Coronary artery (tissue), 2 donors: ENCODE results near the gene CLCN4.

Experiments
- DNase-seq: peaks from one replicate; pipeline ENCODE4 v3.0.0-alpha.2; 2017; ENCODE audit warnings: low spot score
- H3K27ac ChIP-seq, 2 donors: fragments of 200-600 bp; sonication (generic); one replicate each; pipeline ENCODE4 v1.5.1; 2016 to 2019
- H3K4me3 ChIP-seq: fragments of 200-600 bp; sonication (generic); 2 replicates; pipeline ENCODE4 v1.5.1; 2016; ENCODE audit warnings: mild to moderate bottlenecking, moderate library complexity
- TF ChIP-seq, protein P1 (sequence below): fragments of 200-600 bp; sonication (generic); IDR thresholded peaks from one replicate; pipeline ENCODE4 v1.5.1; 2019; ENCODE audit warnings: antibody characterized with exemption

The CLCN4 gene

DNA sequence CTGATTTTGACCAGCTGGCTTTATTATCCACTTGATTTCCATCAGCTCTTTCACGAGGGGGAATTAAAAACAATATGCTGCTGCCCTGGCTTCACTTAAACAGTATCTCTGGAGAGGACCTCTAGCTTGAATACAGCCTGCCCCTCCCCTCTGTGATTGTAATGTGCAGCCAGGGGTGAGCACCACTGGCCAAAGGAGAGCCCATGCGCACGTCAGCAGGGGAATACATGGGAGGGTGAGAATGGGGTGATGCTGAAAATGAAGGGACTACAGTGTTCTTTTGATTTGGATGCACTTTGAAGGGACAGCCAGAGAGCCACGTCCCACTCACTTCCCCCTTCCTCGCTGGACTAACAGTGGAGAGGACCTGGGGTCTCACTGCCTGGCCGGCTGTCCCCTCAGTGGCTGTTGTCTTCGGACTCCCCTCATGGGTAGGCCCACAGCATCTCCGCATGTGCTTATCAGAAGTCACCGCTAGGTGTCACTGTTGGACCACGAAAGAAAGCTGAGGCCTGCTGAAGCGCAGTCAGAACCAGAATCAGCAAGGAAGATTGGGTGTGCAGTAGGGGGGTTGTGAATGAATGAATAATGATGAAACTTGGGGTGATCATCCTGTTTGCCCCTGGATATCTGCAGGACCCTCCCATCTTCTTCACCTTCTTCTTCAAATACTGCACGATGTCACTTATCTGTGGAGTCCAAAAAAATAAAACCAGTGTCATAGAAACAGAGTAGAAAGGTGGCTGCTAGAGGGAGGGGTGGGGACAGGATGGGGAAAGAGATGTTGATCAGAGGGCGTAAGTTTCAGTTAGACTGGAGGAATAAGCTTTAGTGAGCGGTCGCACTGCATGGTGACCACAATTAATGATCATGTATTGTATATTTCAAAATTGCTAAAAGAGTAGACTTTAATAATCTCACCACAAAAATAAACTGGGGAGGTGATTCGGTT is 32.8 kb downstream of the CLCN4 start:
- no peak for DNase-seq
- Histone ChIP-seq H3K4me3 (no peak overlapping the region), H3K27ac (peak overlapping the region in 1 of 2 donors; percentile 4)
- TF ChIP-seq, protein P1, sequence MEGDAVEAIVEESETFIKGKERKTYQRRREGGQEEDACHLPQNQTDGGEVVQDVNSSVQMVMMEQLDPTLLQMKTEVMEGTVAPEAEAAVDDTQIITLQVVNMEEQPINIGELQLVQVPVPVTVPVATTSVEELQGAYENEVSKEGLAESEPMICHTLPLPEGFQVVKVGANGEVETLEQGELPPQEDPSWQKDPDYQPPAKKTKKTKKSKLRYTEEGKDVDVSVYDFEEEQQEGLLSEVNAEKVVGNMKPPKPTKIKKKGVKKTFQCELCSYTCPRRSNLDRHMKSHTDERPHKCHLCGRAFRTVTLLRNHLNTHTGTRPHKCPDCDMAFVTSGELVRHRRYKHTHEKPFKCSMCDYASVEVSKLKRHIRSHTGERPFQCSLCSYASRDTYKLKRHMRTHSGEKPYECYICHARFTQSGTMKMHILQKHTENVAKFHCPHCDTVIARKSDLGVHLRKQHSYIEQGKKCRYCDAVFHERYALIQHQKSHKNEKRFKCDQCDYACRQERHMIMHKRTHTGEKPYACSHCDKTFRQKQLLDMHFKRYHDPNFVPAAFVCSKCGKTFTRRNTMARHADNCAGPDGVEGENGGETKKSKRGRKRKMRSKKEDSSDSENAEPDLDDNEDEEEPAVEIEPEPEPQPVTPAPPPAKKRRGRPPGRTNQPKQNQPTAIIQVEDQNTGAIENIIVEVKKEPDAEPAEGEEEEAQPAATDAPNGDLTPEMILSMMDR: peak; percentile 59

DNA sequence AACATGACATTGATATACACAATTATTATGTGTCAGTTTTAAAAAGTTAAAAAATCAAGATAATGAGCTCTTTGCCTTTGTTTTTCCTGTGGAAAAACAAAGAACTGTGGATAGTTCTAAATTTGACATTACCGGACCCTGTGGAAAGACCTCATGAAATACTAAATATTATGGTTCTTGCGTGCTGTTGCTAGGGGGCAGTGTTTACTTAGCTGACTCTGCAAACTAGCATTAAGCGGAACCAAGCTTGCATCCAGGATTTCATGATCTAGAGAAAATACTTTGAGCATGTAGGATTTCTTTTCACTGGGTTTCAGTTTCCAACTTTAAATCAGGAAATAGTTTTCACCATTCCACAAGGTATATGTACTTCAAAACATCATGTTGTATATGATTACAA is 33.6 kb downstream of the CLCN4 start:
- no peak for DNase-seq
- no peak overlapping the region for H3K4me3 ChIP-seq
- no peak overlapping the region for H3K27ac ChIP-seq

DNA sequence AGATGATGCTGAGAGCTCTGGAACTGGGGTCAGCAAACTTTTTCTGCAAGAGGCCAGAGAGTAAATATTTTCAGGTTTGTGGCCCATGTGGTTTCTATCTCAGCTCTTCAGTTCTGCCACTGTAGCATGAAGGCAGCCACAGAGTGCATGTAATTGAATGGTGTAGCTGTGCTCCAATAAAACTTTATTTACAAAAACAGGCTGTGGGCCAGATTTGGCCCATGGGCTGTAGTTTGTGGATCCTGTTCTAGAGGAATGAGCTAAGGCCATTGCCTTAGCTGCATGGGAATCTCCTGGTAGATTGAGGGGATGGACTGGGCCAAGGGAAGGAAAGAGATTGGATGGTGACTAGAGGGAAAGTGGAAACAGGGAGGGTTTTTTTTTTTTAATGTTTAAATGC is 36.8 kb downstream of the CLCN4 start:
- TF ChIP-seq, protein P1: no peak

More for the DNA sequence above, 33.6 kb downstream of the CLCN4 start:
- TF ChIP-seq, protein P1: peak; percentile 25

DNA sequence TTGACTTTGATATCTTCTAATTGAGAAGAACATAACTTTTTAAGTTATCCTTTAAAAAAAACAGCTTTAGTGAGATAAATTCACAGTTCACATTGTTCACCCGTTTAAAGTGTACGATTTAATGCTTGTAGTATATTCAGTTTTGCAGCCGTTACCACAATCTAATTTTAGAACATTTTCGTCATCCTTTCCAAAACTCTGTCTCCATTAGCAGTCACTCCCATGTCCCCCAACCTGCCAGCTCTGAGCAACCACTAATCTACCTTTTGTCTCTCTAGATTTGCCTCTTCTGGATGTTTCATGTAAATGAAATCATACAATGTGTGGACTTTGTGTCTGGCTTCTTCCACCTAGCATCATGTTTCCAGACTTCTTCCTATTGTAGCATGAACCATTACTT is 38.6 kb downstream of the CLCN4 start:
- DNase-seq: no peak
- TF ChIP-seq, protein P1: no peak
- no peak overlapping the region for H3K4me3 ChIP-seq
- no peak overlapping the region for H3K27ac ChIP-seq

More for the DNA sequence above, 36.8 kb downstream of the CLCN4 start:
- H3K4me3 ChIP-seq: no peak overlapping the region
- no peak overlapping the region for H3K27ac ChIP-seq
- no peak for DNase-seq

DNA sequence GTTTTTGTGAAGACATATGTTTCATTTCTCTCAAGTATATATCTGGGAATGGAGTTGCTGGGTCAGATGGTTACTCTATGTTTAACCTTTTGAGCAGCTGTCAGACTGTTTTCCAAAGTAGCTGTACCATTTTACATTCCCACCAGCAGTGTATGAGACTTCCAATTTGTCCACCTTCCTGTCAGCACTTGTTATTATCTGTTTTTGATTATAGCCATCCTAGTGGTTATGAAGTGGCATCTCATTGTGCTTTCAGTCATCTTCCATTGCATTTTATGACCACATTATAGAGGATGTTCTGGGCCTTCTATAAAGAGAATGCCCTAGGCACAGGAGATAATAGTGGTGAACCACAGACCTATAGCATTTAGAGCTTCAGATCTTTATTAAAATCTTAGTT is 39.2 kb downstream of the CLCN4 start:
- no peak for DNase-seq
- TF ChIP-seq, protein P1: no peak
- Histone ChIP-seq H3K4me3 (no peak overlapping the region), H3K27ac (no peak overlapping the region)

DNA sequence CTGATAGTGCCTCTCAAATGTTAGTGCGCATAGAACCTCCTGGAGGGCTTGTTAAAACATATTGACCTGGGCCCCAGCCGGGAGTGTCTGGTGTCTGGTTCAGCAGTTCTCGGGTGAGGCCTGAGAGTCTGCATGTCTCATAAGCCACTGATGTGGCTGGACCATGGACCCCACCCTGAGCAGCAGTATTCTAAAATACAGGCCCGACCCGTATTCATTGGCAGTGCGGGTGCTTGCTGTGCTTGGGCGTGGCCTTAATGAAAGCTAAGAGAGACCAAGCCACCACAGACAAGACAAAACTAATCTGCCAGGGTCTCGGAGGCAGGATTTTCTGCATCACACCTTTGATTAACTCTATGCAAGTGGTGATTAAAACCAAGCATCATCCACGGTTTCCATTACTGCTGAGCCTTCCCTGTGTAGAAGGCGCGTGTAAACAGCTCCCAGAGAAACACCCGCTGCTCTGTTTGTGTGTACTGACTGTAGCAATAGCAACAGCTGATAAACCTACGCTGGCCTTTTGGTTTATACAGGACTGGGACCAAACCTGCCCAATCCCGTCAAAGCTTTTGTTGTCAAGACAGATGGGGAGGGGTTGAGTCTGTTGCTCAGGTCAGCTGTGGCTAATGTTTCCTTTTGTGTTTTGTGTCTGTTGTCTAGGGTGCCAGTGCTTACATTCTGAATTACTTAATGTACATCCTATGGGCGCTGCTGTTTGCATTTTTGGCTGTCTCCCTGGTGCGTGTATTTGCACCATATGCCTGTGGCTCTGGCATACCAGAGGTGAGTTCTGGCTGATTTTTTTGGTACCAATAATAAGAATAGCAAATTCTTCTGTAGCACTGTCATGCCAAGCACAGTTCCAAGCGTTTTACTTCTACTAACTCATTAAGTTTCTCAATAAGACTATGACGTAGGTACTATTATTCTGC is 40.8 kb downstream of the CLCN4 start:
- H3K27ac ChIP-seq: no peak overlapping the region
- TF ChIP-seq, protein P1: no peak
- no peak overlapping the region for H3K4me3 ChIP-seq
- DNase-seq: no peak
